Measurements from ENCODE around the gene WDR33.

GRCh38 chr2:127709336-127709735 lies 101.6 kb downstream of the WDR33 start:
- no peak for TF ChIP-seq CTCF (IDR thresholded peaks at IDR 0.05)
- no peak for TF ChIP-seq POLR2A (IDR thresholded peaks at IDR 0.05)
